KOPT-K1 (cell line): Measurements from ENCODE around the gene SULT1B1.
"Not testable (repeated sequence)": the region's sequence is repeated elsewhere in the genome, so short reads cannot be mapped to it uniquely, and the experiment has no call there.

Experiments used
- H3K27ac ChIP-seq: fragments of 200-600 bp; sonication (generic); 2 replicates; pipeline ENCODE4 v1.5.1; 2016; ENCODE audit warnings: antibody characterized with exemption, mild to moderate bottlenecking, low read depth, low read length; ENCODE audit not compliant: poor library complexity, severe bottlenecking
- H3K36me3 ChIP-seq: fragments of 200-600 bp; sonication (generic); 2 replicates; pipeline ENCODE4 v1.5.1; 2017; ENCODE audit warnings: antibody characterized with exemption, mild to moderate bottlenecking, low read length, moderate library complexity; ENCODE audit not compliant: insufficient read depth
- H3K9me3 ChIP-seq: fragments of 200-600 bp; sonication (generic); 2 replicates; pipeline ENCODE4 v1.5.1; 2017; ENCODE audit warnings: antibody characterized with exemption, low read length, mild to moderate bottlenecking; ENCODE audit not compliant: insufficient read depth, poor library complexity, severe bottlenecking

Gene SULT1B1

GRCh38 chr4:69760455-69760854 is at the start of gene SULT1B1:
Gene SULT1B1, minus strand, starts transcription at chr4:69760620. Its CDS starts 5,403 bp downstream, at chr4:69755217.
- Histone ChIP-seq H3K27ac (no peak within 1 kb of the TSS), H3K9me3 (no peaks in the 10 kb centered on the region)

DNA sequence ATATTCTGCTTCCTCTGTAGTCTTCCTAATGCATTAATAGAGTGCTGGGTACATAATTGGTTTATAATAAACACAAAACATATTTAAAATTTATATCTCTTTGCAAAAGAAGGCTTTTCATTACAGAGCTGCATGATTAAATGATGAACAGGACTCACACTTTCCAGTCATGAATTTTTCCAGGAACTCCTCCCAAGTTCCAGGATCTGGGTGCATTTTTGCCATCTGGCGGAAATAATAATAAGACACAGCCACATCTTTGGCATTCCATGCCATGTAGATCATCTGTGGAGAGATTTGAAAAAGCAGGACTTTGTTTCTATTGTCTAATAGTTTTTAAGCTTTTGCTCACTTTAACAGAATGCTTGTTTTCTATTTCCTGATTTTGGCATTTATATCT is 40.2 kb upstream of the SULT1B1 start:
- Histone ChIP-seq H3K27ac (no peak overlapping the region), H3K9me3 (no peaks in the 10 kb centered on the region), H3K36me3 (no peaks in the 10 kb centered on the region)

More at GRCh38 chr4:69760455-69760854, at the start of gene SULT1B1:
- H3K36me3 ChIP-seq, result no peaks in the 10 kb centered on the region

- H3K9me3 ChIP-seq, result no peaks in the 10 kb centered on the region
- H3K27ac ChIP-seq, result no peak overlapping the region
- H3K36me3 ChIP-seq, result no peaks in the 10 kb centered on the region
These were observed 38.9 kb upstream of the SULT1B1 start for GRCh38 chr4:69799337-69799736.

DNA sequence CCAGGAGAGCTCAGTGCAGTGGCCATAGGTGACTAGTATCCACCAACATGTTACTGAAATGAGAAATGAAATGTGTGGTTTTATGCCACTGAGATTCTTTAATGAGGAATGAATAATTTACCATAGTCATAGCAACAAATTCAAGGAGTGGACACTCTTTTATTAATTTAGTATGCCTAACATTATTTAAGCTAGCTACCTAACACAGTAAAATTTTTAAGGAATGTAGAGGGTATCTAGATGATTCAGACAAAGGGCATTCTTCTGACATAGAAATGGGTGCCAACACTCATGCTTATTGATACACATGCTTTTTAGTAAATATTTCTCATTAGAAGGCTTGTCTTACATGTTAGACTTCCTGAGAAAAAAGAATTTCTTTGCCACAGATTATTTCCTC is 33.3 kb upstream of the SULT1B1 start:
- H3K36me3 ChIP-seq, result no peaks in the 10 kb centered on the region
- H3K9me3 ChIP-seq, result no peaks in the 10 kb centered on the region
- no peak overlapping the region for H3K27ac ChIP-seq

GRCh38 chr4:69787879-69788278 is 27.5 kb upstream of the SULT1B1 start:
- Histone ChIP-seq H3K27ac (no peak overlapping the region), H3K9me3 (peaks cover 10% of the 10 kb centered on the region), H3K36me3 (no peaks in the 10 kb centered on the region)

GRCh38 chr4:69786547-69786946 is 26.1 kb upstream of the SULT1B1 start:
- Histone ChIP-seq H3K36me3 (no peaks in the 10 kb centered on the region), H3K27ac (no peak overlapping the region), H3K9me3 (peaks cover 10% of the 10 kb centered on the region)

- H3K27ac ChIP-seq, result no peak overlapping the region
- H3K36me3 ChIP-seq, result no peaks in the 10 kb centered on the region
- peaks cover 10% of the 10 kb centered on the region for H3K9me3 ChIP-seq
These were observed 24.9 kb upstream of the SULT1B1 start for GRCh38 chr4:69785211-69785831.

DNA sequence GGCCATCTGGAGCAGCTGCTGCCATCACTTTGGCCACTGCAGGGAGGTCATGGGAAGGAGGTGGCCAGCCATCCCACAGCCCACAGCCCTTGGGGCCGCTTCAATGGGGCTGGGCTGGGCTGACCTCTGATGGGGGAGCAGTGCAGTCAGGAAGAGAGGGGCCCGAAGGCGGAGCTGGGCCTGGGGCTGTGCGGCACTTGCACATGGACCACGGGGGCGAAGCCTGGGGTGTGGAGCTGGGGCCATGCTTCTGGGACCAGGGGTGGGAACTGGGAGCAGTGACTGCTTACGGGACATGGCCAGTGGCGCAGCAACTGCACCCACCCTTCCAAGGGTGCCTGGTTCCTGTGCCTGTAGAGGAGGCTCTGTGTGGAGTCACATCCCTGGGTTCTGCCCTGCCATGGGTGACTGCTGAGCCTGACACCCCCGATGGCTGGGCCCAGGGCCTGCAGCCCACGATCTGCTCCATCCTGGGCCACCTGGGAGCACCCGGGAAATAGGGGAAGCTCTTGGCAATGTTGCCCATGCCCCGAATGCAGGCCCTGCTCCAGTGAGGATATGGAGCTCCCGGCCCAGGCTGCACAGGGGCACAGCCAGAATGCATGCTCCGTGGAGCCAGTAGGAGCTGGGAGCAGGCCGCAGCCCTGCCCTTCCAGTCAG is 22.4 kb upstream of the SULT1B1 start:
- H3K27ac ChIP-seq, result no peak overlapping the region
- peaks cover 10% of the 10 kb centered on the region for H3K9me3 ChIP-seq
- H3K36me3 ChIP-seq, result no peaks in the 10 kb centered on the region

GRCh38 chr4:69781458-69782418 is 21.3 kb upstream of the SULT1B1 start:
- H3K36me3 ChIP-seq, result no peaks in the 10 kb centered on the region
- H3K27ac ChIP-seq, result no peak overlapping the region
- peaks cover 10% of the 10 kb centered on the region for H3K9me3 ChIP-seq

DNA sequence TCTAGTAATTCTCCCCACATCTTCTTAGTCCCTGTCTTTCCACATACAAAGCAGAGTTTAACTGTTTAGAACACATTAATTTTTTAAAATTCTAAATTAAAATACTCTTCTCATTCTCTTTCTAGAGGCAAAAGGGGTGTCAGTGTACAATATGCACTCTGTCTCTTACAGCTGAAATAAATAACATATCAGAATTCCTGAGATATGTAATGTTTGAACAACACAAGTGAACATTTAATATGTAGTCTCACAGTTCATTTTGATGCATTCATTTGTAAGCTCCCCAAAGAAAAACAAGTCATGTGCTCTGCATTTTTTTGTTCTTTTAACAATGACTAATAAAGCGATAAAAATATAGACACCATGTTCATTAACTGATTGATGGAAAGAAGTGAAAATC is 19.7 kb upstream of the SULT1B1 start:
- no peaks in the 10 kb centered on the region for H3K36me3 ChIP-seq
- H3K27ac ChIP-seq, result no peak overlapping the region
- H3K9me3 ChIP-seq, result peaks cover 10% of the 10 kb centered on the region

- Histone ChIP-seq H3K36me3 (no peaks in the 10 kb centered on the region), H3K9me3 (no peaks in the 10 kb centered on the region), H3K27ac (no peak overlapping the region)
These were observed 16.3 kb upstream of the SULT1B1 start for GRCh38 chr4:69776696-69777095.

GRCh38 chr4:69775321-69775867 is 15.0 kb upstream of the SULT1B1 start:
- Histone ChIP-seq H3K9me3 (no peaks in the 10 kb centered on the region), H3K27ac (no peak overlapping the region)

DNA sequence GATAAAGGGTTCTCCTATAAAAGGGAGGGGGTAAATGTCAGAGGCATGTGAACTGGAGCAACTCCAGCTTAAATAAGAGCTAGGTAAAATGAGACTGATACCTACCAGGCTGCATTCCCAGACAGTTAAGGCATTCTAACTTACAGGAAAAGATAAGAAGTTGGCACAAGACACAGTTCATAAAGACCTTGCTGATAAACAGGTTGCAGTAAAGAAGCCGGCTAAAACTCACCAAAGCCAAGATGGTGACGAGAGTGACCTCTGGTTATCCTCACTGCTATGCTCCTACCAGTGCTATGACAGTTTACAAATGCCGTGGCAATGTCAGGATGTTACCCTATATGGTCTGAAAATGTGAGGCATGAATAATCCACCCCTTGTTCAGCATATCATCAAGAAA is 13.1 kb upstream of the SULT1B1 start:
- Histone ChIP-seq H3K27ac (no peak overlapping the region), H3K36me3 (no peaks in the 10 kb centered on the region), H3K9me3 (no peaks in the 10 kb centered on the region)

More at GRCh38 chr4:69775321-69775867, 15.0 kb upstream of the SULT1B1 start:
- no peaks in the 10 kb centered on the region for H3K36me3 ChIP-seq

GRCh38 chr4:69768554-69768953 is 8.1 kb upstream of the SULT1B1 start:
- H3K27ac ChIP-seq, H3K9me3 ChIP-seq, H3K36me3 ChIP-seq: not testable (repeated sequence)

DNA sequence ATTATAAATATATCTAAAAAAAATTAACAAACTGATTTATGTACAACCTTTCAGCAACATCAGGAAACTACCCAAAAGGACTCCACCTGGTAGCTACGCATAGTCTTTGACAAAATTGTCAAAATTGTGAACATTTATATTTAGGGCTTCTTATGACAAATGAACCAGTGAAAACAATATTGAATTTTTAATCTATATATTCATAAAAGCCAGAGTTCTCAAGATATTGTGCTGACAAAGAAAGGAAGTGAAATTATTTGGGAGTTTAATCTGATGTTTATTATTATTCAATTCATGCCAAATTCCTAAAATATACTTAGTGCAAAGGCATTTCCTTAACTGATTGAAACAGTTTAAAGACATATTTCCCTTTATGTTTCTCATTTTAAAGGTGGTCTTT is 5.3 kb upstream of the SULT1B1 start:
- H3K36me3 ChIP-seq, result no peaks in the 10 kb centered on the region
- H3K27ac ChIP-seq, result no peak overlapping the region
- no peaks in the 10 kb centered on the region for H3K9me3 ChIP-seq
